Trophoblast cell (in vitro differentiated cells and primary cell): Measurements from ENCODE around the gene ARMC12.

ENCODE experiments used
- DNase-seq, 2 donors: peaks; one replicate each; pipeline ENCODE4 v3.0.0-alpha.2; 2016
- H2AFZ ChIP-seq: 2 replicates; pipeline ENCODE4 v1.6.1; 2013; ENCODE audit warnings: low read length, moderate library complexity, mild to moderate bottlenecking; ENCODE audit not compliant: insufficient read depth, poor library complexity
- H2AK5ac ChIP-seq: 2 replicates; pipeline ENCODE4 v1.6.1; 2013; ENCODE audit warnings: mild to moderate bottlenecking, low read length
- H2BK120ac ChIP-seq: 2 replicates; pipeline ENCODE4 v1.6.1; 2013; ENCODE audit warnings: low read length, mild to moderate bottlenecking, moderate library complexity; ENCODE audit not compliant: insufficient read depth, poor library complexity
- H2BK12ac ChIP-seq: 2 replicates; pipeline ENCODE4 v1.6.1; 2013; ENCODE audit warnings: mild to moderate bottlenecking, low read length, moderate library complexity
- H2BK5ac ChIP-seq: 2 replicates; pipeline ENCODE4 v1.6.1; 2013; ENCODE audit warnings: low read length, low read depth, moderate library complexity, mild to moderate bottlenecking; ENCODE audit not compliant: poor library complexity
- H3K14ac ChIP-seq: 2 replicates; pipeline ENCODE4 v1.6.1; 2013; ENCODE audit warnings: mild to moderate bottlenecking, low read length
- H3K18ac ChIP-seq: 2 replicates; pipeline ENCODE4 v1.6.1; 2013; ENCODE audit warnings: mild to moderate bottlenecking, low read length
- H3K23ac ChIP-seq: 2 replicates; pipeline ENCODE4 v1.6.1; 2013; ENCODE audit warnings: low read length
- H3K27ac ChIP-seq: 2 replicates; pipeline ENCODE4 v1.5.1; 2013; ENCODE audit warnings: low read depth, mild to moderate bottlenecking, inconsistent platforms, low read length, moderate library complexity
- H3K27me3 ChIP-seq: 2 replicates; pipeline ENCODE4 v1.6.1; 2013; ENCODE audit warnings: inconsistent platforms, mild to moderate bottlenecking, low read length, moderate library complexity; ENCODE audit not compliant: insufficient read depth
- H3K36me3 ChIP-seq, 2 experiments: 1 replicate in 1 of 2; 2 replicates in 1 of 2; pipeline ENCODE4 v1.6.1; 2013; ENCODE audit warnings: low read length in 2 of 2, mild to moderate bottlenecking in 2 of 2, moderate library complexity in 1 of 2; ENCODE audit not compliant: insufficient read depth in 2 of 2, control insufficient read depth in 1 of 2
- H3K4ac ChIP-seq: 2 replicates; pipeline ENCODE4 v1.6.1; 2013; ENCODE audit warnings: low read depth, mild to moderate bottlenecking, low read length, moderate library complexity
- H3K4me1 ChIP-seq, 2 experiments: 1 replicate in 1 of 2; 2 replicates in 1 of 2; pipeline ENCODE4 v1.6.1; 2013; ENCODE audit warnings: low read length in 2 of 2, mild to moderate bottlenecking in 2 of 2, moderate library complexity in 1 of 2; ENCODE audit not compliant: insufficient read depth in 2 of 2, control insufficient read depth in 1 of 2
- H3K4me2 ChIP-seq: 2 replicates; pipeline ENCODE4 v1.6.1; 2013; ENCODE audit warnings: inconsistent platforms, mild to moderate bottlenecking, low read length, moderate library complexity
- H3K4me3 ChIP-seq: 2 replicates; pipeline ENCODE4 v1.5.1; 2013; ENCODE audit warnings: mild to moderate bottlenecking, low read depth, low read length, inconsistent platforms
- H3K79me1 ChIP-seq: one replicate; pipeline ENCODE4 v1.6.1; 2013; ENCODE audit warnings: low read length
- H3K79me2 ChIP-seq: 2 replicates; pipeline ENCODE4 v1.6.1; 2013; ENCODE audit warnings: low read length, mild to moderate bottlenecking; ENCODE audit not compliant: control insufficient read depth, insufficient read depth, poor library complexity
- H3K9ac ChIP-seq: 2 replicates; pipeline ENCODE4 v1.6.1; 2013; ENCODE audit warnings: mild to moderate bottlenecking, low read length
- H3K9me3 ChIP-seq: 2 replicates; pipeline ENCODE4 v1.6.1; 2013; ENCODE audit warnings: low read depth, mild to moderate bottlenecking, control low read depth, inconsistent platforms, low read length; ENCODE audit not compliant: insufficient read depth
- H4K12ac ChIP-seq: 2 replicates; pipeline ENCODE4 v1.6.1; 2013; ENCODE audit warnings: low read depth, mild to moderate bottlenecking, low read length, moderate library complexity
- H4K8ac ChIP-seq: 2 replicates; pipeline ENCODE4 v1.6.1; 2013; ENCODE audit warnings: low read depth, mild to moderate bottlenecking, low read length, moderate library complexity
- H4K91ac ChIP-seq: one replicate; pipeline ENCODE4 v1.6.1; 2013; ENCODE audit warnings: low read depth, mild to moderate bottlenecking, low read length, moderate library complexity
- WGBS: extraction: QIAGEN DNeasy Blood & Tissue Kit; methylation state at CpG from one replicate; pipeline ENCODE4 v1.1.7; 2013; ENCODE audit warnings: missing lambda C conversion rate; ENCODE audit not compliant: insufficient read length, insufficient coverage; ENCODE audit errors: extremely low coverage; 5-methylcytosine and 5-hydroxymethylcytosine counted together

The ARMC12 gene

GRCh38 chr6:35775031-35775430 is 38.2 kb downstream of the ARMC12 start:
- Histone ChIP-seq H3K36me3 (no peaks in the 10 kb centered on the region), H2BK120ac (no peak overlapping the region), H2BK12ac (no peak overlapping the region), H3K4ac (no peak overlapping the region), H3K9ac (no peak overlapping the region), H3K4me1 (peaks cover 3 to 6% of the 10 kb centered on the region in 2 experiments), H2AK5ac (no peak overlapping the region), H2AFZ (no peak overlapping the region), H3K79me1 (no peaks in the 10 kb centered on the region), H3K9me3 (peaks cover 2% of the 10 kb centered on the region), H3K27ac (no peak overlapping the region), H3K27me3 (no peaks in the 10 kb centered on the region), H3K4me2 (no peak overlapping the region), H3K18ac (no peak overlapping the region), H3K23ac (no peak overlapping the region), H3K14ac (no peak overlapping the region), H4K12ac (no peak overlapping the region), H4K8ac (no peak overlapping the region), H3K4me3 (no peak overlapping the region), H3K79me2 (no peaks in the 10 kb centered on the region), H2BK5ac (no peak overlapping the region), H4K91ac (no peak overlapping the region)
- no peak for DNase-seq
- no CpG with 5 or more reads among the region's 6 CpGs for WGBS

DNA sequence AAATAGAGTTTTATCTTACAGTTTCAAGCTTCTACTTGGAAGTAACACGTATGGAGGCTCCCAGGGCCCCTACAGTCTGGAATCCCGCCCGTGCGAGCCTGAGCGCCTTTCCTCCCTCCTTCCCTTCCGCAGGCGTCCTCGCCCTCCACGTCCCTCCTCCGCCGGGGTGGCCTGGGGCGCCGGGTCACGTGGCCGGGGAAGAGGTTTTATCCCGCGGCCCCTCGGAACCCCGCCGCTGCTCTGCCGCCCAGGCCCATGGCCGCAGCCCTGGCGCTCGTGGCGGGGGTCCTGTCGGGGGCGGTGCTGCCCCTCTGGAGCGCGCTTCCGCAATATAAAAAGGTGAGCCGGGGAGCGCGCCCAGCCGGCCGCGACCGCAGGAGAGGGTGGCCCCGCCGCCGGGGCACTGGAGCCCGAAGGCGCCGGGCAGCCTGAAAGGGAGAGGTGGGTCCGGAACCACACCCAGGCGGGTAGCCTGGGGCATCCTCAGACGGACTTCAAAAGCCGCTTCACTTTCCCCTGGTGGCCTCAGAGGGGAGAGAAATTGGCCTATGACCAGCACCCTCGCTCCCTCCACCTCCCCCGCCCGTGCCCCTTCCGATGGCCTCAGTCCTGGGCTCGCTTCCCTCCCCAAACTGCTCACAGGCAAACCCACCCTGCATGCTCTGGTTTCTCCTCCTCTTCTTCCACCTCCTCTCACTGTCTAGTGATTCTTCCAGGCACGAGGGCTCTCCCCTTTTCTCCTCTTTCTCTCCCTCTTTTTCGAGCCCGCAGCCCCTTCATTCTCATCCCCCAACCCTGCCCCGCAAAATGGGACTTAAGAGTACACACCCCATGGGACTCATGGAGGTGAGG is 39.8 kb downstream of the ARMC12 start, which contains the start of gene CLPSL2:
CLPSL2 (plus strand) TSS at position 235 of the 852 bp plus-strand sequence; CDS start at position 256, 21 bp downstream.
- no peak within 1 kb of the TSS for H4K12ac ChIP-seq
- H3K27me3 ChIP-seq: no peaks in the 10 kb centered on the region
- H3K27ac ChIP-seq: no peak within 1 kb of the TSS
- no peak within 1 kb of the TSS for H2AFZ ChIP-seq
- peak within 1 kb of the TSS; percentile 14 for H3K9ac ChIP-seq
- no peak within 1 kb of the TSS for H2BK12ac ChIP-seq
- H3K4me3 ChIP-seq: peak within 1 kb of the TSS; percentile 60
- H3K23ac ChIP-seq: no peak within 1 kb of the TSS
- H3K4me1 ChIP-seq: peaks cover 3 to 6% of the 10 kb centered on the region in 2 experiments
- H3K14ac ChIP-seq: no peak within 1 kb of the TSS
- WGBS: no CpG with 5 or more reads among the region's 56 CpGs
- peaks cover 2% of the 10 kb centered on the region for H3K9me3 ChIP-seq
- H3K18ac ChIP-seq: no peak within 1 kb of the TSS
- peak within 1 kb of the TSS; percentile 7 for H4K8ac ChIP-seq
- no peak within 1 kb of the TSS for H3K4ac ChIP-seq
- peak; percentile 31 to 52 for DNase-seq
- no peaks in the 10 kb centered on the region for H3K79me1 ChIP-seq
- no peaks in the 10 kb centered on the region for H3K36me3 ChIP-seq
- no peak within 1 kb of the TSS for H2BK120ac ChIP-seq
- H3K79me2 ChIP-seq: no peaks in the 10 kb centered on the region
- no peak within 1 kb of the TSS for H4K91ac ChIP-seq
- peak within 1 kb of the TSS; percentile 88 for H3K4me2 ChIP-seq
- H2AK5ac ChIP-seq: no peak within 1 kb of the TSS
- H2BK5ac ChIP-seq: peak within 1 kb of the TSS; percentile 26

DNA sequence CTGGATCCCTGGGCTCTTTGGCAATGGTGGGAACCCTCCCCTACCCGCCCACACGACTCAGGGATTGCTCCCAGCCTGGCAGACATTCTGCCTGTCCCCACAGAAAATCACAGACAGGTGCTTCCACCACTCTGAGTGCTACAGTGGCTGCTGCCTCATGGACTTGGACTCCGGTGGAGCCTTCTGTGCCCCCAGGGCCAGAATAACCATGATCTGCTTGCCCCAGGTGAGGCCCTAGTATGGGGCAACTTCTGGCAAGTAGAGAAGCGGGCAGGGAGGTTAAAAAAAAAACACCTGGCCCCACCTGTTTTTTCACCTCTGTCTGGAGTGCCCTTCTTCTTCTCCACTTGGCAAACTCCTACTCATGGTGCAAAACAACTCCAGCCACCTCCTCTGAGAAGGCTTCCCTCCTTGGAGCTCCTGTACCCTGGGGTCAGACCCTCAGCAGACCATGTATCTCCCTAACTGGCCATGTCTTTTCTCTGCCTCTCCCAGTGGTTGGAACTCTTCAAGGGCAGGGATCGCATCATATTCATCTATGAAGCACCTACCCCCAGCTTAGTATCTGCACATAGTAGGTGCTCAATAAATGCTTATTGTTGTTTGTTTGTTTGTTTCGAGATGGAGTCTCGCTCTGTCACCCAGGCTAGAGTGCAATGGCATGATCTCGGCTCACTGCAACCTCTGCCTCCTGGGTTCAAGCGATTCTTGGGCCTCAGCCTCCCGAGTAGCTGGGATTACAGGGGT is 40.7 kb downstream of the ARMC12 start:
- Histone ChIP-seq H4K12ac (no peak overlapping the region), H4K8ac (no peak overlapping the region), H3K4me3 (no peak overlapping the region), H2AK5ac (no peak overlapping the region), H3K18ac (no peak overlapping the region), H3K4ac (no peak overlapping the region), H3K79me1 (no peaks in the 10 kb centered on the region), H3K4me2 (no peak overlapping the region), H3K79me2 (no peaks in the 10 kb centered on the region), H2BK5ac (no peak overlapping the region), H3K9ac (no peak overlapping the region), H3K27ac (no peak overlapping the region), H3K14ac (no peak overlapping the region), H2BK12ac (no peak overlapping the region), H2BK120ac (no peak overlapping the region), H3K23ac (no peak overlapping the region), H3K4me1 (peaks cover 3 to 6% of the 10 kb centered on the region in 2 experiments), H4K91ac (no peak overlapping the region), H3K27me3 (no peaks in the 10 kb centered on the region), H3K36me3 (no peaks in the 10 kb centered on the region), H2AFZ (no peak overlapping the region), H3K9me3 (peaks cover 2% of the 10 kb centered on the region)
- no CpG with 5 or more reads among the region's 10 CpGs for WGBS
- peak; percentile 84 to 91 for DNase-seq

DNA sequence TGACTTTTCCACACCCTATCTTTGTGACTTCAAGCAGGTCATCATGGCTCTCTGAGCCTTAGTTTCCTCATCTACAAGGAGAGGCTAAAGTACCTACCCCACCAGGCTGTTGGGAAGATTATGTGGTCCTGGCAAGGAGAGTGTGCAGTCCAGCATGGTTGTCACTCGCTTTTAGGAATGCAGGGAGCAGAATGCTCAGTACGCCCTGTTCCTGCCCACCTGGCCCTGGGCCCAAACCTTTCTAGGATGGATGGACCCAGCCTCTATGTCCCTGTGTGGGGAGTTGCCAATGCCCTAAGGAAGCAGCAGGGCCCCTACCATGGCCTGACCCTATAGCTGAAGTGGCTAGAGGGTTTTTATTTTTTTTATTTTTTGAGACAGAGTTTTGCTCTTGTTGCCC is 41.6 kb downstream of the ARMC12 start:
- Histone ChIP-seq H3K79me1 (no peaks in the 10 kb centered on the region), H3K4ac (no peak overlapping the region), H3K36me3 (no peaks in the 10 kb centered on the region), H4K8ac (no peak overlapping the region), H3K79me2 (no peaks in the 10 kb centered on the region), H3K14ac (no peak overlapping the region), H3K18ac (no peak overlapping the region), H3K9me3 (peaks cover 2% of the 10 kb centered on the region), H2BK5ac (no peak overlapping the region), H3K27ac (no peak overlapping the region), H2BK12ac (no peak overlapping the region), H4K12ac (no peak overlapping the region), H2BK120ac (no peak overlapping the region), H4K91ac (no peak overlapping the region), H2AK5ac (no peak overlapping the region), H3K23ac (no peak overlapping the region), H3K27me3 (no peaks in the 10 kb centered on the region), H3K4me1 (peaks cover 3 to 6% of the 10 kb centered on the region in 2 experiments), H3K4me2 (no peak overlapping the region), H3K9ac (no peak overlapping the region), H2AFZ (no peak overlapping the region), H3K4me3 (peak overlapping the region; percentile 12)
- no peak for DNase-seq
- WGBS: no CpG with 5 or more reads among the region's 2 CpGs
